NCI-H2196 treated with DMSO at 0.1 percent for 48 hours (cell line): ENCODE data around the gene RACGAP1.

Experiments
- DNase-seq: peaks from one replicate; lab custom pipeline; 2025; ENCODE audit not compliant: unreplicated experiment; lab: John Stamatoyannopoulos, UW

RACGAP1 gene

DNA sequence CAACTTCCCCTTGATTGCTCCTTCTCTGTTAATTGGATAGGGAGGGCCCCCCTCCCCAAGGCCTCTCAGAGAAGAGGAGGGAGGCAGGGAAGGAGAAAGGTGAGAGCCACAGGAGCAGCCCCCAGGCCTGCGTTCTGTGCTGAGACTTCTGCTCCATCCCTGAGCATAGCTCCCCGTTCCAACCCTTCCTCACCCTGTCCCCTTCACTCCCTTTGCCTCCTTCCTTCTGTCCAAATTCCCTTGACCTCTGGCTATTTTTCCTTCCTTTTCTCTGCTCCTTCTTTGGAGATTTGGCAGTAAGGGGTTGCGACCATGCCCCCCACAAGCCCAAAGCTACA lies 31.3 kb upstream of the RACGAP1 start:
- DNase-seq, result no peak

DNA sequence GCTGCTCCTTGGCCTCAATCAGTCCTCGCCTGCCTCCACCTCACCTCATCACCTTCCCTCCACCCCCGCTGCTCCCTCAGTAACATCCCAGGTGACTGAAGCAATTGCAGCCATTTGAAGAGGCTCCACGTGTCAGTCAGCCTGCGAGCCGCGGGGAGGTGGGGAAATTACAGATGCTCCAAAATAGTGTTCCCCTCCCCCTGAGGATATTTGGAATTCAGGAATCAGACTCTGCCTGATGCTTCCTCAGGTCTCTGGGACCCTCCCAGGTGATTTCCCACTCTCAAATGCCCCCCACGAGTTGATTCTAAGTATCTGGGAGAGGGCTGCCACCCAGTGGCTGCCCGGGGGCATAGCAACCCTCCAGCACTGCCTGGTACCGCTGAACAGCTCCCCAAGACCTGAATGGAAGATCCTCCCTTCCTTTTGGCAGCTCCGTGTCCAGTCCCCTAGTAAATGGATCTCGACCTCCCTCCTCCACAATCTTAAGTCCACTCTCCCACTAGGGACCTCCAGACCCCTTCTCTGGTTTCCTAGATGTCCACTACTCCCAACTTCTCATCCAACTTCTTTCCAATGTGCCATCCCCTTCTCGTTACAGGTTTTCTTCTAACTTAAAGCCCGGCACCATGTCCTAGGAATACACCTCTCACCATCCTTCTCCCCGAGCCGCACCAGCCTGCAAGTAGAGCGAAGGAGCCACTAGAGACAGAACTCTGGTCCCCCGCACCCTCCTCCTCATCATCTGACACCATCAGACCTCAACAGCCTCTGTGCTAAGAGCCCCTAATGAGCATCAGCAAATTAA lies 30.7 kb upstream of the RACGAP1 start:
- peak; percentile 64 for DNase-seq

DNA sequence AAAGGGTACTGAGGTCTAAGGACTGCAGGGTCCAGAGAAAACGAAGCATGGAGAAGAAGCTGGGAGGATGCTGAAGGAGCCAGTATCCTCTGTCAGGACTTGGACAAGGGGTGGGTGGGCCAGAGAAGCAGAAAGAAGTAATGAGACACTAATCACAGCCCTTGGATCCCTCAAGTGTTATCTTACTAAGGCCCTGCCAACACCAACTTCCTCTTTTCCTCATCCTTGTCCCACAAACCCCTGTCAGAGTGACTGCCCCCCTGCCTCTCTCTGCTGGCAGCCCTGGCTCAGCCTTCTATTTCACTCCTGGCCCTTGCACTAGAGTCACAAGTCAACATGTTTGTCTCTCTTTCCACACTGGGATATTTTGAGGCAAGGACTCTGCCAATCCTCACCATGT lies 28.3 kb upstream of the RACGAP1 start:
- no peak for DNase-seq

DNA sequence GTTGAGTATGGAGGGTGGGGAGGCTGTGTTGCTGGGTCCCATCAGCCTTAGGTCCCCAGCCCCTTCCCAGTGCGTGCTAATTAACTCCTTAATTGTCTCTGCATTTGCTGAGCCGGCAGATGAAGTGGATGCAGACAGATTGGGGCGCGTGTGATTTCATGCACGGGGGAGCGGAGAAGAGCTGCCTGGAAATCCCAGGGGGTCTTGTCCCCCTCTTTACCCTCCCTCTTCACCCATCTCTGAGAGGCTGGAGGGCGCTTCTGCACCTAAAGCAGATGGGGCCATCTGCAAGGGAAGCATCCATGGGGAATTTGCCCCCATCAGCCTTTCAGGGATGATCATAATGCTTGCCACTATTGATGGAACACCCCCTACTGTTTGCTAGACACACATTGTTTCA lies 27.7 kb upstream of the RACGAP1 start:
- no peak for DNase-seq

DNA sequence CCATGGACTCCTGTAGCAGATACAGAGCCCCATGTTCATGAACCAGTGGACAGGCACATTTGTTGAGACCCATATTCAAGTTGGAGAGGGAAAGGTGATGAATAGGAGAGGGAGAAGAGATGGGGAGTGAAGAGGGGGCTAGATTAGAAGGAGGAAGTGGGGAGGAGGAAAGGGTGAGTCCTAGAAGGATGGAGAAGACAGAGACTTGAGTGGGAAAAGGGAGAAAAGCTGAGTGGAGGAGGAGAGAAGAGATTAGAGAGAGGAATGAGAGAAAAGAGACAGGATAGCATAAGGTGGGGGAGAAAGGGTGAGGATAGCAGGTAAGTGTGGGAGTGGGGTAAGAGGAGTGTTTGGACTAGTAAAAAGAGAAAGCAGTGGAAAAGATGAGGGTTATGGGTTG lies 27.2 kb upstream of the RACGAP1 start:
- no peak for DNase-seq

DNA sequence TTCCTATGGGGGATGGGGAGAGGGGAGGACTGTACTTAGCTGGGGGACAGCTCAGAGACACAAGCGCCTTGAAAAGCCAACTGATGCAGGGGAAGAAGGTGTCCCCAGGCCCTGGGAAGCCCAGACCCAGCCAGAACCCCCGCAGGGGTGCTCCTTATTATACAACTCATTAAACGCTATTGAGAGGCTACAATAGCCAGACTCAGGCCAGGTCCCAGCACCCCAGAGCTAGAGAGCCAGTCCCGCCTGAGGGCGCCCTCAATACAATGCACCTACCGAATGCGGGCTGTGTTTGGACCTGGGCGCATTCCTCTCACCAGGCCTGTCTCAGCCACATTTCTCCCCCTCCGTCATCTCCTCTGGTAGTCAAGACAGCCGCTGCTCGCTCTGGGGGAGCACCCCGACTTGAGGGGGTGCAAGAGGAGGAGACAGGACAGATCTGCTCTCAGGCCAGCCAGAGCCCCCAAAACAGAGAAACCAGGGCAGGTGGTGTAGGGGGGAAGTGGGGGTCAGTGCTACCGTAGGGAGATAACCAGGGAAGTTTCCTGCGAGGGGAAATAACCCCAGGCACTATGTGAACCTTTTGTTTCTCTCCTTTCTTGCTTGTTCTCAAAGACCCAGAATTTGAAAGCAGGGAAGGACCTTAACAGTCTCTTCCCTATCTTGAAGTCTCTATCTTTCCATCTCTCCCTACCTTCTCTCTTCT lies 26.0 kb upstream of the RACGAP1 start:
- no peak for DNase-seq

DNA sequence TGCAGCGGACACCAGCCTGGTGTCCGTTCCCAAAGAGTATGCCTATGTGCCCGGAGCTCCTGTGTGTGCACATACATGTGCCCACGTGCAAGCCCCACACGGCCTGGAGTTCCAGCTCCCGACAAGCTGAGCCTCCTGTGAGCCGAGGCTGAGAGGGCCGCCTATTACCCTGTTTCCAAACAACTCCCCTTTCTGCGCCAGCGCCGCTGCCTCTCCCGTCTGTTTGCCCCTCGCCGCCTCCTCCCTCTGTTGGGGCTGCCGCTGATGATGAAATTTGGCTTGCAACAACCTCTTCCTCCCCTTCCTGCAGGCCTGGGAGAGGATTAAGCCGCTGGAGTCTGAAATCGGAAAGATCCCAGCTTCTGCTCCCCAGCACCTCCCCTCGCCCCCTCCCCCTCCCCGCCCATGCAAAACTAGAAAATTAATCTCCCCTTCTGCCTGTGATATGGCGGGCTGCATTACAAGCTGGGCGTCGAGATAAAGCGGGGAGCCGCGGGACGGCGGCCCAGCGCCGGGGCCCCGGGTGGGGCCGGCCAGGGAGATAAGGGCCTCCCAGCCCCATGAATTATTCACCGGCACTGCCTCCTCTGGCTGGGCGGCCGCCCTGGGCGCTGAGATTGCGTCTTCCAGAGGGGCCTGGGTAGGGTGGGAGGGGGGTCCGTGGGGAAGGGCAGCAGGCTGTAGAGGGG lies 25.3 kb upstream of the RACGAP1 start:
- DNase-seq, result no peak

DNA sequence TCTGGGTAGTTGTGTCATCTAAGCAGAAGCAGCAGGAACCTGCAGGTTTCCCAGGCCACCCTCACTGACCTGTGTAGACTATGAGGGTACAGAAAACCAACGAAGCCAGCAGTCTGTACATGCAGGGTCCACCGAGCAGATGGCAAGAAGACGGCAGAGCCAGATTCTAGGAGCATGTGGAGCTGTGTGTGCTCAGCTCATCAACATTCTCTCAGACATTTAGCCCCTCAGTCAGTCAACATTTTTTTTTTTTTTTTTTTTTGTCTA lies 24.8 kb upstream of the RACGAP1 start:
- DNase-seq, result no peak

DNA sequence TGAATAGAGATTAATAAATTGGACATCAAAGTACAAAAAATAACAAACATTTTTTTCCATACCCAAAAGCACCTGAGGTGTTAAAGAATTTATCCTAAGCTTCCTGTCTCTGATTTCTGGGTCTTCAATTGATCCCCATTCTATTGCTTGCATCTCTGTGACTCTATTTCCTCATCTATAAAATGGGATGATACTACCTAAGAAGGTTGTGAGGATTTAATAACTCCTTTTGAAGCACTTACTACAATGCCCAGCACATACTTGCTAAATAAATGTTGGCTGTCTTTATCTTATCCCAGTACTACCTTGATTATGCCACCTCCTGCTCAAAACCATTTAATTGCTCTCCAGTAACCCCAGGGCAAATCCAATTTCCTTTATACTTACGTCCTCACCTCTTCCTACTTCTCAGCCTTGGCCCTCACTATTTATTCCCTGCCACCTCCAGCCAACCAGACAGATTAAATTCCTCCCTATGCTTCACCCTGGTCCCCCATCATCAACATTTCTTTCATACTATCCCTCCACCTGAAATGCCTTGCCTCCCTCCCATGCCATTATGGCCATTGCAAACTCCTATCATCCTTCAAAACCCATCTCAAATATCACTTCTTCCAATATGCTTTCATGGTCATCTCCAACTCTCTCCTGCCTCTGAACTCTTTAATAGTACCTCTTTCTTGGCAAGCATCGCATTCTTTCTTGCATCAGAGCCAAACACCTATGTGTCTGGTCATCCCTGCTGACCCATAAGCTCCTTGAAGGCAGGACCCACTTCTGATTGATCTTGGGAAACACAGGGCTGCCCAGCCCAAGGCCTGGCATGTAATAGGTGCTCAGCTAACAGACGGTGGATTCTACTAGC lies 24.2 kb upstream of the RACGAP1 start:
- no peak for DNase-seq

DNA sequence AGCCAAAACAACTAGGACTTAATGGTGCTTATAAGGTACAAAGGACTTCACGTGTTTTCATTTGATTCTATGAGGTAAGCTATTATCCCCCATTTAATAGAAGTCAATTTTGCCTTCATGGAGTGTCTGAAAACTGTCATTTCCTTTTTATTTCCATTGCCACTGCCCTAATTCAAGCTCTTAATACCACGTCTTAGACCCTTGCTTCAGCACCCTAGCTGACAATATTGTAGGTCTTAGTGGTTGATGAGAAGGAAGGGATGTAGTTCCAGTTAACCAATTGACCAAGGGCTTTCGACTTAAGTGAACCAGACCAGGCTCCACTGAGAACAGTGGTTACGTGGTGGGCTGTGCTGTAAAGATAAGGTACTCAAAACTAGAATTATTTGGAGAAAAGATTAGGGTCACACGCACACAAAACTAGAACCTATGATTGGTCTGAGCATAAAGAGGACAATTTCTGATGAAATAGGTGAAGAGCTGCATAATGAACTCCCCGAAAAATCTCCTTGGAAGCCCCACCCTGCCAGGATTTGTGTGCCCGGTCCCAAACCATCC lies 22.5 kb upstream of the RACGAP1 start:
- no peak for DNase-seq

DNA sequence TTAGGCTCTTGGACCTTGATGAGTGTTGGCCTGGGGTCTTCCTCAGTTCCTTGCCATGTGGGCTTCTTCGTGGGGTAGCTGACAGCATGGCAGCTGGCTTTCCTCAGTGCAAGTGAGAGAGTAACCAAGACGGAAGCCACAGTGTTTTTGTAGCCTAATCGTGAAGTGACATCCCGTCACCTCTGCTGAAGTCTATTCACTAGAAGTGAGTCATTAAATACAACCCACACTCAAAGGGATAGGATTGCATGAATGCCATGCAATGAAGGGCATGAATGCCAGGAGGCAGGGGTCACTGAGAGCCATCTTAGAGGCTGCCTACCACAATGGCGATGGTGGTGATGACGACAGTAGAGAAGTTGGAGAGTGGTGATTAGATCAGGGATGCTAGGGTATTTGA lies 18.6 kb upstream of the RACGAP1 start:
- no peak for DNase-seq

DNA sequence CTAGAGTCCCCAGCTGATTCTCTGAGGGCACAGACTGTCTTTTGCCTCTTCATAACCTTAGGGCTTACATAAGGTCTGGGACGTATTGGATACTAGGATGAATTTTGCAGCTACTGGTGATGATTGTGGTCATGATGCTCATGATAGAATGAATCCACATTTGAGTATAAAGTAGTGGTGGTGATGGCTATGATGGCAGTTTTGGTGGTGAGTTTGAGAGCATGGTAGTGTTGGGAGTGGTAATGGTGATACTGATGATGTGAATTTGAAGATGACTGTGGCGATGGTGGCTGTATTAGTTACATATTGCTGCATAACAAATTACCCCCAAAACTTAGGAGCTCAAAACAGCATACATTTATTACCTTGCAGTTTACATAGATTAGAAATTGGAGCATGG lies 18.0 kb upstream of the RACGAP1 start:
- no peak for DNase-seq

DNA sequence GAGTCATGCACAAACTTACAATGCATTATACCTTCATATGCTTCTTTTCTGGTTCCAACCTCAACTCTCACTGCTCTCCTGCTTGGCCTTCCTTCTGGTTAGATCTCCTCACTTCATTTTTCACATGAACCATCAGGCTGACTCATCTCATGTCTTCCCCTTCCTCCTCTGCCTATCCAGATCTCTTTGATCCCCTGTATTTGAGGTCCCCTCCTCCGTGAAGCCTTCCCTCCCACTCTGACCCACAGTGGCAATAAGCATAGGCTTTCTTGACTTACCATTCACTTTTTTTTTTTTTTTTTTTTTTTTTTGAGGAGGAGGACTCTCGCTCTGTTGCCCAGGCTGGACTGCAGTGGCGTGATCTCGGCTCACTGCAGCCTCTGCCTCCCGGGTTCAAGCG lies 17.4 kb upstream of the RACGAP1 start:
- no peak for DNase-seq

DNA sequence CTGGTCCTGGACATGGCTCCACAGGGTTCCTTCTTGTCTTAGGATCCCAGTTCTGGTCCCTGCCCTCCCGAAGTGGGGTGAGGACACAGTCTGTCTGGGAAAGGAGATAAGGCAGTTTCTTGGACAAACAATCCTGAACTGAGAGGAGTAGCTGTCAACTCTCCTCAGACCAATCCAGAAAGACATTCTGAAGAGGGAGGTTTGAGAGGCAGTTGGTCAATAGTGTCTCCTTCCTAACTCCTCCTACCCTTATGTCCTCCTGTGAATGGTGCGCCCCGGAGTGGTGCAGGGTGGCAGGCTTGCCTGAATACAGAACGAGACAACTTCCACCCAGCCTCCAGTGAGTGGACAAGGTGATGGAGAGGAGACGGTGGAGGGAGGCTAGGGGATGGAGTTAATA lies 16.7 kb upstream of the RACGAP1 start:
- no peak for DNase-seq

DNA sequence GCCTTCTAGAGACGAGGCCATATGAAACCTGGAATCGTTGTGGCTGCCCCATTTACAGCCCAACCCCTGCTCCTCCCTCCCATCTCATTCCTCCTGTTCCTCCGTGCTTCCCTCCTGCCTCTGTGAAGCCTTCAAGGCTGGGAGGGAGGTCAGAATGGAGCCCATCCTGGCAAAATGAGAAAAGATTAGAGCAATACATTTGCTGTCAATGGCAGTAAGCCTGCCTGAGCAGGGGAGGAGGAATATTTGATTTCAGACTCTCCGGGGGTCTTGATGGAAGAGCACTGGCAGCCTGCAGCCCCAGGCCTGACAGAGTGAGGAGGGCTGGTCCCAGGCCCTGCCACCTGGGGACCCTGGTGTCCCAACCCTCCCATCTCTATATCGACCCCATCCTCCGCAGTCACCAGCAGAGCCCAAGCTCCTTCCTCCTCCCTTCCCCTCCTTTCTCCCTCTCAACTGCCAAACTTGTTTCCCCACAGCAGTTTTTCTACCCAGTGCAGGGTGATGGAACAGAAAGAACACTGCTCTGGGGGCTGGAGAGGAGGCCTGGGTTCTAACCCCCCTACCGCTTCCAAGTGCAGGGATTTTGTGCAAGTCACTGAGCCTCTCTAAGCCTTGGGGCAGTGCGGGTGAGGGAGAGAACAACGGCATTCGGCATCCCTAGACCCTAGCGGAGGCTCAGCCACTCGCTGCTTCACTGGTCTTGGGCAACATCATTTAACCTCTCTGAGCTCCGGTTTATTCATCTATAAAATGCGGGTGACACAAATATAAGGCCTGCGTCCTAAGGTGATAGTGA lies 16.0 kb upstream of the RACGAP1 start:
- no peak for DNase-seq

DNA sequence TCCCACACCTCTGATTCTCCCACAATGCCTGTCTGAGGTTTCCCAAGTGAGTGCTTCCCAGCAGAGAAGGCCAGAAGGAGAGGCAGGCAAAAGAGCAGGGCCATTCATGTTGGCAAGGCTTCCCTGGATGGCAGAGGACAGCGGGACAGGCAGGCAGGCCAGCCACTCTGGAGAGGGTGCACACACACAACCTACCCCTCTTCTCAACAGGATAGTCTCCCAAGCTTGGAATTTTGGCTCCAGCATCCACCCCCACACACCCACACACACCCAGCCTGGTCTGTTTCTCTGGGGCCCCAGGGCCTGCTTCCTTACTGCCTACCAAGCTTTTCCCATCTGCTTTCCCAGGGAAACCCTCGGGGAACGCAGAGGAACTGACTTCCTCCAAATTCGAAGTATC lies 15.4 kb upstream of the RACGAP1 start:
- DNase-seq, result no peak

DNA sequence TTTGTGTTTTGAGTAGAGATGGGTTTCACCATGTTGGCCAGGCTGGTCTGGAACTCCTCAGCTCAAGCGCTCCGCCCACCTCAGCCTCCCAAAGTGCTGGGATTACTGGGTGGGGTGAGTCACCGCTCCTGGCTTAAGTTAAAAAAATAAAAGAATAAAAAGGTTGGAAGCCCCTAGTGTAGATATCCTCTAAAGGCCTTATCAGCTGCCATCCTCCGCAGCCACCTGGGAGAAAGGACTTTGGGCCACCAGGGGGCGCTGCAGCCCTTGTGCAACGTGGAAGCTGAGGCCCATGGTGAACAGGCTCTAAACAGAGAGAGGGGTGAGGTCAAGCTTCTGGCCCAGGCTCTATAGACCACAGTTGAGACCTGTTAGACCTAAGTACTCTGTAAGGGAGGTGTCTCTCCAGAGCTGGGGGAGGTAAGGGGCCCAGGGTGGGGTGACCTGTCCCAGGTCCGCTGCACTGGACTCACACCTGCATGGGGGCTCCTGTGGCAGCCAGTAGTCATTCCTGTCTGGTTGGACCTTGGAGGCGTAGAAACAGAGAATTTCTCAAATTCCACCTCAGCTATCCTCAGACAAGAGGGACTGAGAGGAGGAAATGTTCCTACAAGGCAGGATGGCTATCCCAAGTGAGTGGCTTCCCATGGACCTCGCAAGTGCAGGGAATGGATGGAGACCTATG lies 14.0 kb upstream of the RACGAP1 start:
- DNase-seq, result peak; percentile 38

DNA sequence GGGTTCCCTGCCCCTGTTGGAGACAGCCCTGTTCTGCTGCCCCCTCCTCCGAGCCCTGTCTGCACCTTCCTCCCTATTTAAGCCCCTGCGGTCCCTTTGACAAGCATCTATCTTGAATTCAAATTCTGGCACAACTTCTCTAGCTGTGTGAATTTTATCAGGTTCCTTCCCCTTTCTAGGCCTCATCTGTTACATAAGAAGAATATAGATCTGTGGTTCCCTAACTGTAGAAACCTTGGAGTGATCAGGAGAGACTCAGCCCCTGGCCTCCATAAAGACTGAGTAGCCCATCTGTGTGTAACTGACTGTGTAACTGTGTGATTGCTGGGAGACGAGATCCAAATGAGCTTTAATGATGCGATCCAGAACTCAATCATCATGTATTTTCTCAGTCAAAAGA lies 13.0 kb upstream of the RACGAP1 start:
- no peak for DNase-seq

DNA sequence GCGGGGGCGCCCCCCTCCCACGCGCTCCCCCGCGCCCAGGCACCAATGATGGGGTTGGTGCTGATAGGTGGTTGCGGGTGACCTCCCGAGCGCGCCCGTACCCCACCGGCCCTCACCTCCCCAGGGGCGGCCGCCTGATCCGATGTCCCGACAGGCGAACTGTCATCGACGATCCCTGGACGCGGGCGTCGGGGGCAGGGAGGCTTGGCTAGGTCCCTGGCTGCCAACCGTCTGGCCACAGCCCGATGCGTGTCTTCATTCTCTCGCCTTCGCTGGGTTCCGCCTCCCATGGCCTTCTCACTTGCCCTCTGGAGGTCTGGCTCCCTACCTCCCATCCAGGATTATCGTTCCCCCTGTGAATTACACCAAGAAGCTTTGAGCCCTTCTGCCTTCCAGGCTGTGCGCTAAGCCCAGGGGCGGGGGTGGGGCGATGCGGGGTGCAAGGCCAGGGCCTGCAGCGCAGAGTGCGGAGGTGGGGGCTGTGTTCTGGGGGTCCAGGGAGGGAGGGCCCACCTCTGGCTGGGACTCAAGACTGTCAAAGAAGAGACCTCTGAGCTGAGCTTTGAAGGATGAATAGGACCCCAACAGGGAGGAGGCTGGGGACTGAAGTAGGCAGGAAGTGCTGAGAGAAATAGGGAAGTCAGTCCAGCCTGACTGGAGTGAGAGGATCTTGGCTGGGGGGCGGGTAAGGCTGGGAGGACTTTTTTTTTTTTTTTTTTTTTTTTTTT lies 7.7 kb upstream of the RACGAP1 start:
- DNase-seq, result no peak
